CD14-positive monocyte (primary cell): ENCODE measurements around the gene WDR18. TPM values are rescaled to one million over a fixed set of nuclear protein-coding genes. Genes with fewer than 3 reads are reported as not detected.

ENCODE experiments used
- DNase-seq, 3 donors: peaks; one replicate each; pipeline ENCODE4 v3.0.0-alpha.2; 2011 to 2022
- H2AFZ ChIP-seq: 2 replicates; pipeline ENCODE4 v1.6.0; 2012; ENCODE audit warnings: mild to moderate bottlenecking, low read depth, low read length, inconsistent platforms; ENCODE audit not compliant: insufficient read depth, poor library complexity, severe bottlenecking
- H3K27ac ChIP-seq, 2 donors: 1 replicate in 1 of 2; 2 replicates in 1 of 2; pipeline ENCODE4 v1.5.1; 2012 to 2013; ENCODE audit warnings: low read length in 2 of 2, control low read depth in 1 of 2, inconsistent platforms in 1 of 2, low read depth in 1 of 2, mild to moderate bottlenecking in 1 of 2
- H3K27me3 ChIP-seq, 2 donors: one replicate each; pipeline versions ENCODE4 v1.6.0 to v1.6.1; 2011 to 2013; ENCODE audit warnings: low read length in 2 of 2; ENCODE audit not compliant: control insufficient read depth in 2 of 2, insufficient read depth in 2 of 2
- H3K36me3 ChIP-seq, 2 donors: replicated peaks in 1 of 2; 1 replicate in 1 of 2; 2 replicates in 1 of 2; pipeline versions ENCODE4 v1.5.1 to v1.6.1; 2012 to 2013; ENCODE audit warnings: low read length in 2 of 2, control low read depth in 1 of 2, inconsistent platforms in 1 of 2, mild to moderate bottlenecking in 1 of 2; ENCODE audit not compliant: insufficient read depth in 2 of 2, control insufficient read depth in 1 of 2
- H3K4me1 ChIP-seq, 2 donors: 1 replicate in 1 of 2; 2 replicates in 1 of 2; pipeline versions ENCODE4 v1.5.1 to v1.6.1; 2012 to 2013; ENCODE audit warnings: low read length in 2 of 2, control low read depth in 1 of 2, inconsistent platforms in 1 of 2, mild to moderate bottlenecking in 1 of 2, moderate library complexity in 1 of 2; ENCODE audit not compliant: insufficient read depth in 2 of 2, control insufficient read depth in 1 of 2
- H3K4me2 ChIP-seq: replicated peaks from 2 replicates; pipeline ENCODE3; 2012; ENCODE audit warnings: low read length, moderate library complexity, mild to moderate bottlenecking; ENCODE audit not compliant: poor library complexity, severe bottlenecking; ENCODE audit errors: extremely low read depth
- H3K4me3 ChIP-seq, 3 experiments: fragments of 200-600 bp in 1 of 3; sonication (generic) in 1 of 3; replicated peaks in 1 of 3; 1 replicate in 2 of 3; 2 replicates in 1 of 3; pipeline ENCODE4 v1.5.1; 2011 to 2013; ENCODE audit warnings: low read length in 3 of 3, mild to moderate bottlenecking in 3 of 3, control low read depth in 2 of 3, low read depth in 2 of 3, inconsistent platforms in 1 of 3, moderate library complexity in 1 of 3
- H3K79me2 ChIP-seq: 2 replicates; pipeline ENCODE4 v1.6.0; 2012; ENCODE audit warnings: mild to moderate bottlenecking, control low read depth, inconsistent platforms, low read length, moderate library complexity; ENCODE audit not compliant: insufficient read depth
- H3K9ac ChIP-seq: 2 replicates; pipeline ENCODE4 v1.6.0; 2017; ENCODE audit warnings: low read length, mild to moderate bottlenecking; ENCODE audit not compliant: insufficient read depth, poor library complexity, severe bottlenecking
- H3K9me3 ChIP-seq, 2 donors: replicated peaks in 1 of 2; 1 replicate in 1 of 2; 2 replicates in 1 of 2; pipeline versions ENCODE4 v1.5.1 to v1.6.1; 2012 to 2013; ENCODE audit warnings: low read length in 2 of 2, control low read depth in 1 of 2; ENCODE audit not compliant: control insufficient read depth in 1 of 2, insufficient read depth in 1 of 2
- H4K20me1 ChIP-seq: 2 replicates; pipeline ENCODE4 v1.6.0; 2012; ENCODE audit warnings: mild to moderate bottlenecking, low read length, control low read depth, moderate library complexity; ENCODE audit not compliant: insufficient read depth
- H3K27ac Mint-ChIP-seq, 7 donors: one replicate each; pipeline ENCODE4 v1.8.0; 2020; ENCODE audit warnings: mild to moderate bottlenecking in 7 of 7, mixed read lengths in 7 of 7, moderate library complexity in 6 of 7, inconsistent platforms in 2 of 7
- H3K27me3 Mint-ChIP-seq, 3 donors: one replicate each; pipeline ENCODE4 v1.8.0; 2021 to 2022; ENCODE audit warnings: low read depth in 3 of 3, mild to moderate bottlenecking in 3 of 3, mixed read lengths in 3 of 3, moderate library complexity in 3 of 3, inconsistent platforms in 1 of 3
- H3K36me3 Mint-ChIP-seq, 2 donors: one replicate each; pipeline ENCODE4 v1.8.0; 2020; ENCODE audit warnings: mixed read lengths in 2 of 2, inconsistent platforms in 1 of 2, mild to moderate bottlenecking in 1 of 2
- H3K4me1 Mint-ChIP-seq: one replicate; pipeline ENCODE4 v1.8.0; 2020; ENCODE audit warnings: mild to moderate bottlenecking, mixed read lengths
- H3K4me3 Mint-ChIP-seq, 2 donors: one replicate each; pipeline ENCODE4 v1.8.0; 2020; ENCODE audit warnings: mild to moderate bottlenecking in 2 of 2, mixed read lengths in 2 of 2, moderate library complexity in 1 of 2
- H3K9me3 Mint-ChIP-seq, 7 donors: one replicate each; pipeline ENCODE4 v1.8.0; 2020 to 2022; ENCODE audit warnings: mixed read lengths in 7 of 7, mild to moderate bottlenecking in 6 of 7, moderate library complexity in 6 of 7, inconsistent platforms in 2 of 7
- CTCF ChIP-seq: fragments of 200-600 bp; IDR thresholded peaks from one replicate; pipeline ENCODE4 v1.8.0; 2022; ENCODE audit warnings: antibody characterized with exemption, mild to moderate bottlenecking
- WGBS: methylation state at CpG from one replicate; pipeline ENCODE4 v1.1.5; 2013; ENCODE audit warnings: missing lambda C conversion rate; ENCODE audit not compliant: insufficient coverage; 5-methylcytosine and 5-hydroxymethylcytosine counted together
- intact Hi-C, 2 donors: fragments of 100-400 bp; cut with micrococcal nuclease; formaldehyde crosslinking; loops; one replicate each; pipeline versions ENCODE4 v1.15.0 to v1.15.1; 2023
- polyA plus RNA-seq, 3 donors: library from polyadenylated mRNA; depleted of rRNA in 1 of 3; unstranded in 2 of 3; stranded (reverse) in 1 of 3; fragments of 300-500 nt in 2 of 3; fragments of >200 nt in 1 of 3; fragmentation: Illumina TruSeq in 2 of 3; gene quantifications; 1 replicate in 2 of 3; 2 replicates in 1 of 3; pipeline ENCODE4 v1.2.3, GENCODE V29; 2012 to 2021

WDR18 gene
- polyA plus RNA-seq, 3 donors = 21.3 to 52.7 (median 49.9) TPM

- Histone ChIP-seq H3K27me3 (no peaks in the 10 kb centered on the region), H4K20me1 (peaks cover 61% of the 10 kb centered on the region), H3K27ac (peak overlapping the region in 1 of 2 donors; percentile 99), H3K79me2 (peaks cover 63% of the 10 kb centered on the region), H3K4me2 (peak overlapping the region; percentile 97), H2AFZ (no peak overlapping the region), H3K9me3 (no peaks in the 10 kb centered on the region), H3K4me3 (peak overlapping the region; percentile 45 to 96 (median 96)), H3K9ac (peak overlapping the region; percentile 91), H3K36me3 (peaks cover 5 to 10% of the 10 kb centered on the region in 2 donors), H3K4me1 (peaks cover 49 to 53% of the 10 kb centered on the region in 2 donors)
- H3K4me1 Mint-ChIP-seq = peaks cover 44% of the 10 kb centered on the region
- no peak for DNase-seq
- peaks cover 2 to 20% of the 10 kb centered on the region in 2 donors for H3K36me3 Mint-ChIP-seq
- peak overlapping the region; percentile 88 to 94 for H3K4me3 Mint-ChIP-seq
- 79% methylated on average over 13 of the region's 18 CpGs for WGBS
- no peaks in the 10 kb centered on the region for H3K9me3 Mint-ChIP-seq
- intact Hi-C loops = no loop called here
- no peaks in the 10 kb centered on the region for H3K27me3 Mint-ChIP-seq
- no peak for TF ChIP-seq CTCF
- peak overlapping the region in 6 of 7 donors; percentile 61 to 99 (median 92) for H3K27ac Mint-ChIP-seq
Measured at GRCh38 chr19:1019616-1019961, 35.4 kb downstream of the WDR18 start.

- DNase-seq = no peak
- peaks cover 56% of the 10 kb centered on the region for H3K79me2 ChIP-seq
- Mint-ChIP-seq H3K27ac (peak overlapping the region; percentile 81 to 99 (median 94)), H3K4me1 (peaks cover 45% of the 10 kb centered on the region), H3K9me3 (no peaks in the 10 kb centered on the region), H3K4me3 (peak overlapping the region; percentile 88 to 94), H3K36me3 (peaks cover 2 to 20% of the 10 kb centered on the region in 2 donors), H3K27me3 (no peaks in the 10 kb centered on the region)
- peak overlapping the region; percentile 51 for H2AFZ ChIP-seq
- peak overlapping the region; percentile 50 to 99 for H3K27ac ChIP-seq
- no peak for TF ChIP-seq CTCF
- intact Hi-C loops = loop anchor here in 1 of 2 donors (2.0 to 10.0 kb wide), 3 partner anchors 21 to 85 kb away; partner anchors contain the start of genes ABCA7, ARHGAP45 and GPX4
- no peaks in the 10 kb centered on the region for H3K27me3 ChIP-seq
- peaks cover 49 to 53% of the 10 kb centered on the region in 2 donors for H3K4me1 ChIP-seq
- H3K9ac ChIP-seq = peak overlapping the region; percentile 91
- H3K9me3 ChIP-seq = no peaks in the 10 kb centered on the region
- H4K20me1 ChIP-seq = peaks cover 55% of the 10 kb centered on the region
- H3K4me2 ChIP-seq = peak overlapping the region; percentile 97
- H3K4me3 ChIP-seq = peak overlapping the region; percentile 45 to 96 (median 96)
- under 1% methylated on average over 55 of the region's 60 CpGs for WGBS
- peaks cover 0 to 8% of the 10 kb centered on the region in 2 donors for H3K36me3 ChIP-seq
Measured at GRCh38 chr19:1019980-1020867, 36.1 kb downstream of the WDR18 start.
